PC-9 (cell line): ENCODE data around the gene PSMA6. TPM values are rescaled to one million over a fixed set of nuclear protein-coding genes. Genes with fewer than 3 reads are reported as not detected.

ENCODE experiments used
- BruUV-seq: library from RNA; stranded (reverse); fragments of 400-500 nt; replicated peaks from 2 replicates; lab custom pipeline; 2021; lab: Mats Ljungman, UMichigan
- CTCF ChIA-PET: fragments of 300-600 bp; sonication (Branson Sonifier 250); formaldehyde crosslinking; loops from one replicate; lab custom pipeline; 2022; ENCODE audit warnings: antibody characterized with exemption; lab: Charles Lee
- POLR2A ChIA-PET: fragments of 300-600 bp; sonication (Branson Sonifier 250); formaldehyde crosslinking; loops from one replicate; lab custom pipeline; 2022; ENCODE audit warnings: antibody characterized with exemption; ENCODE audit not compliant: unreplicated experiment; lab: Charles Lee
- DNase-seq, 2 experiments: peaks; one replicate each; pipeline versions ENCODE4 v3.0.0 to v3.0.0-alpha.2; 2015 to 2022; ENCODE audit warnings: mixed read lengths in 1 of 2
- H2AFZ ChIP-seq: fragments of 200-600 bp; sonication (generic); 2 replicates; pipeline ENCODE4 v1.8.1; 2017; ENCODE audit warnings: antibody characterized with exemption
- H3F3A ChIP-seq: fragments of 200-600 bp; sonication (generic); 2 replicates; pipeline ENCODE4 v1.8.1; 2017; ENCODE audit warnings: antibody characterized with exemption, mild to moderate bottlenecking, low read depth; ENCODE audit not compliant: insufficient read depth
- H3K27ac ChIP-seq: fragments of 200-600 bp; sonication (generic); 2 replicates; pipeline ENCODE4 v1.6.1; 2016; ENCODE audit warnings: mixed run types
- H3K27me3 ChIP-seq: fragments of 200-600 bp; sonication (generic); 2 replicates; pipeline ENCODE4 v1.6.1; 2016; ENCODE audit warnings: low read depth, mixed run types; ENCODE audit not compliant: insufficient read depth
- H3K36me3 ChIP-seq: fragments of 200-600 bp; sonication (generic); 2 replicates; pipeline ENCODE4 v1.6.1; 2016; ENCODE audit warnings: low read depth, mixed run types
- H3K4me1 ChIP-seq: fragments of 200-600 bp; sonication (generic); replicated peaks from 2 replicates; pipeline ENCODE4 v1.6.1; 2016; ENCODE audit warnings: mixed run types; ENCODE audit not compliant: insufficient read depth
- H3K4me2 ChIP-seq: fragments of 200-600 bp; sonication (generic); 2 replicates; pipeline ENCODE4 v1.6.1; 2017; ENCODE audit warnings: mixed run types
- H3K4me3 ChIP-seq: fragments of 200-600 bp; sonication (generic); 2 replicates; pipeline ENCODE4 v1.6.1; 2016; ENCODE audit warnings: mixed run types
- H3K79me2 ChIP-seq: fragments of 200-600 bp; sonication (generic); 2 replicates; pipeline ENCODE4 v1.6.1; 2017; ENCODE audit warnings: low read depth, mixed run types
- H3K9me2 ChIP-seq: fragments of 200-600 bp; sonication (generic); 2 replicates; pipeline ENCODE4 v1.8.1; 2017; ENCODE audit warnings: mild to moderate bottlenecking; ENCODE audit not compliant: insufficient read depth
- H3K9me3 ChIP-seq: fragments of 200-600 bp; sonication (generic); 2 replicates; pipeline ENCODE4 v1.8.1; 2016; ENCODE audit warnings: low read depth; ENCODE audit not compliant: insufficient read depth
- H4K20me1 ChIP-seq: fragments of 200-600 bp; sonication (generic); 2 replicates; pipeline ENCODE4 v1.8.1; 2017; ENCODE audit not compliant: insufficient read depth
- CTCF ChIP-seq: fragments of 200-600 bp; sonication (generic); conservative IDR thresholded peaks from 2 replicates; pipeline ENCODE4 v1.6.1; 2017; ENCODE audit warnings: mixed run types, antibody characterized with exemption, mild to moderate bottlenecking, moderate library complexity
- EZH2 ChIP-seq: fragments of 200-600 bp; sonication (generic); IDR thresholded peaks from 2 replicates; pipeline ENCODE4 v1.8.0; 2017; ENCODE audit warnings: antibody characterized with exemption, low read depth
- intact Hi-C: fragments of 100-400 bp; cut with micrococcal nuclease; formaldehyde crosslinking; loops from one replicate; pipeline ENCODE4 v1.10.0; 2022; ENCODE audit not compliant: unreplicated experiment
- total RNA-seq: library from RNA; stranded (reverse); gene quantifications from 2 replicates; pipeline ENCODE4 v1.2.3, GENCODE V29; 2021

Gene PSMA6
- total RNA-seq, 1 experiment from 2014 or later, result 188 TPM

GRCh38 chr14:35338731-35339405 lies 46.7 kb downstream of the PSMA6 start:
- Histone ChIP-seq H2AFZ (no peak overlapping the region), H3K9me3 (no peaks in the 10 kb centered on the region), H4K20me1 (no peaks in the 10 kb centered on the region), H3K4me1 (peaks cover 70% of the 10 kb centered on the region), H3F3A (peaks cover 40% of the 10 kb centered on the region), H3K4me2 (no peak overlapping the region), H3K27ac (no peak overlapping the region), H3K36me3 (no peaks in the 10 kb centered on the region), H3K9me2 (no peaks in the 10 kb centered on the region), H3K4me3 (no peak overlapping the region), H3K79me2 (no peaks in the 10 kb centered on the region), H3K27me3 (no peaks in the 10 kb centered on the region)
- POLR2A ChIA-PET, result interaction anchor here (0.6 kb wide), 1 partner anchor 88 kb away, joined by 18 read pairs; no protein-coding TSS in a partner anchor
- CTCF ChIA-PET, result interaction anchor here (0.6 kb wide), 1 partner anchor 81 kb away, joined by 3 read pairs; no protein-coding TSS in a partner anchor
- no TSS peak for BruUV-seq
- TF ChIP-seq CTCF (no peak), EZH2 (no peak)
- intact Hi-C loops, result loop anchor here (5.0 kb wide), 1 partner anchor 33 kb away; no protein-coding TSS in a partner anchor
- DNase-seq, result no peak

- no peaks in the 10 kb centered on the region for H3K9me3 ChIP-seq
- H3K9me2 ChIP-seq, result no peaks in the 10 kb centered on the region
- H3F3A ChIP-seq, result peaks cover 32% of the 10 kb centered on the region
- H3K36me3 ChIP-seq, result no peaks in the 10 kb centered on the region
- no peak for DNase-seq
- H3K79me2 ChIP-seq, result no peaks in the 10 kb centered on the region
- H4K20me1 ChIP-seq, result no peaks in the 10 kb centered on the region
- peaks cover 60% of the 10 kb centered on the region for H3K4me1 ChIP-seq
- ChIA-PET CTCF (no interaction called here), POLR2A (no interaction called here)
- no peak overlapping the region for H3K4me2 ChIP-seq
- no peak for TF ChIP-seq CTCF
- TF ChIP-seq EZH2, result no peak
- intact Hi-C loops, result loop anchor here (5.0 kb wide), 1 partner anchor 32 kb away; no protein-coding TSS in a partner anchor
- no peaks in the 10 kb centered on the region for H3K27me3 ChIP-seq
- H3K4me3 ChIP-seq, result no peak overlapping the region
- H3K27ac ChIP-seq, result no peak overlapping the region
- no peak overlapping the region for H2AFZ ChIP-seq
- BruUV-seq, result no TSS peak
Measured at GRCh38 chr14:35339761-35340406, 47.7 kb downstream of the PSMA6 start.

- Histone ChIP-seq H3K4me2 (peak overlapping the region; percentile 67), H3K27ac (no peak overlapping the region), H3K4me1 (peaks cover 50% of the 10 kb centered on the region), H4K20me1 (no peaks in the 10 kb centered on the region), H3K9me2 (no peaks in the 10 kb centered on the region), H3F3A (peaks cover 22% of the 10 kb centered on the region), H3K79me2 (no peaks in the 10 kb centered on the region), H3K27me3 (no peaks in the 10 kb centered on the region), H3K36me3 (no peaks in the 10 kb centered on the region), H2AFZ (no peak overlapping the region), H3K4me3 (no peak overlapping the region), H3K9me3 (no peaks in the 10 kb centered on the region)
- ChIA-PET CTCF (interaction anchor here (0.6 kb wide), 1 partner anchor 608 kb away, joined by 3 read pairs; no protein-coding TSS in a partner anchor), POLR2A (interaction anchor here (0.6 kb wide), 2 partner anchors 21 to 592 kb away, joined by 7 read pairs; no protein-coding TSS in a partner anchor)
- no peak for DNase-seq
- intact Hi-C loops, result no loop called here
- BruUV-seq, result no TSS peak
- no peak for TF ChIP-seq CTCF
- no peak for TF ChIP-seq EZH2
Measured at GRCh38 chr14:35340616-35341453, 48.7 kb downstream of the PSMA6 start.
